Stomach (tissue), 19 donors: ENCODE results near the gene CHGA. TPM values are rescaled to one million over a fixed set of nuclear protein-coding genes. Genes with fewer than 3 reads are reported as not detected.

Source experiments
- DNase-seq, 2 donors: peaks; one replicate each; pipeline versions ENCODE4 v3.0.0 to v3.0.0-alpha.2; 2013 to 2019
- H3K27ac ChIP-seq, 5 donors: fragments of 200-600 bp in 4 of 5; sonication (generic) in 4 of 5; one replicate each; pipeline ENCODE4 v1.5.1; 2013 to 2019; ENCODE audit warnings: mild to moderate bottlenecking in 1 of 5, moderate library complexity in 1 of 5
- H3K27me3 ChIP-seq, 3 donors: fragments of 200-600 bp; sonication (generic); one replicate each; pipeline ENCODE4 v1.5.1; 2017 to 2019; ENCODE audit warnings: mixed run types in 1 of 3
- H3K36me3 ChIP-seq, 4 donors: fragments of 200-600 bp; sonication (generic); 1 replicate in 3 of 4; 2 replicates in 1 of 4; pipeline ENCODE4 v1.5.1; 2016 to 2019
- H3K4me1 ChIP-seq, 4 donors: fragments of 200-600 bp; sonication (generic); one replicate each; pipeline ENCODE4 v1.5.1; 2016 to 2019
- H3K4me3 ChIP-seq, 4 donors: fragments of 200-600 bp; sonication (generic) in 3 of 4; one replicate each; pipeline ENCODE4 v1.5.1; 2016 to 2019; ENCODE audit warnings: mild to moderate bottlenecking in 1 of 4
- H3K9me3 ChIP-seq, 4 donors: fragments of 200-600 bp; sonication (generic); one replicate each; pipeline ENCODE4 v1.5.1; 2016 to 2019
- CTCF ChIP-seq, 7 experiments: fragments of 450-650 bp in 4 of 7; fragments of 200-600 bp in 3 of 7; sonication (generic) in 3 of 7; IDR thresholded peaks; one replicate each; pipeline ENCODE4 v1.5.1; 2016 to 2019; ENCODE audit warnings: antibody characterized with exemption in 7 of 7, control low read depth in 2 of 7, mild to moderate bottlenecking in 1 of 7
- EP300 ChIP-seq: sonication (generic); formaldehyde crosslinking; IDR thresholded peaks from one replicate; pipeline ENCODE4 v1.6.1; 2017; ENCODE audit warnings: antibody characterized with exemption
- POLR2A ChIP-seq, 4 donors: fragments of 450-650 bp; IDR thresholded peaks; one replicate each; pipeline ENCODE4 v1.6.1; 2016; ENCODE audit warnings: antibody characterized with exemption in 4 of 4, control low read depth in 2 of 4, mild to moderate bottlenecking in 1 of 4, moderate library complexity in 1 of 4
- POLR2AphosphoS5 ChIP-seq, 3 donors: sonication (generic); formaldehyde crosslinking; IDR thresholded peaks; one replicate each; pipeline ENCODE4 v1.6.1; 2016; ENCODE audit warnings: antibody characterized with exemption in 3 of 3
- WGBS, 5 donors: extraction: QIAGEN DNeasy Blood & Tissue Kit in 3 of 5; methylation state at CpG; one replicate each; pipeline versions ENCODE4 v1.1.5 to v1.1.7; 2013 to 2018; 5-methylcytosine and 5-hydroxymethylcytosine counted together
- intact Hi-C: fragments of 100-400 bp; cut with DNase I; formaldehyde crosslinking; loops from one replicate; pipeline ENCODE4 v1.15.1; 2023; ENCODE audit warnings: low total_unique reads
- long read RNA-seq, 10 donors: transcript quantifications; one replicate each; lab custom pipeline, GENCODE V29; 2026
- polyA plus RNA-seq, 3 donors: library from polyadenylated mRNA; stranded (reverse); fragments of 200-250 nt; gene quantifications; one replicate each; pipeline ENCODE4 v1.2.3, GENCODE V29; 2013
- total RNA-seq, 5 donors: library from RNA; depleted of rRNA; stranded (reverse); fragments of >200 nt; gene quantifications; one replicate each; pipeline versions ENCODE4 v1.1.0 to v1.2.3, GENCODE V29; 2014 to 2016
- donor health status: healthy with polysubstance abuse.
- donor health status: Bipolar disorder and iron deficiency.
- donor health status: healthy.

CHGA gene
- 100 to 1,000 TPM in 3 of 5 donors, 10 to 100 TPM in 1, 1 to 10 TPM in 1; 2.3 to 455 (median 211) TPM for total RNA-seq
- polyA plus RNA-seq: 100 to 1,000 TPM in 2 of 3 donors, 10 to 100 TPM in 1; 37.7 to 134 (median 130) TPM
- long read RNA-seq, donor 1, transcript CHGA-206 (2 exons, 912 nt): minor isoform, 5 of 45 reads
- long read RNA-seq, donor 1, transcript CHGA-201 (8 exons, 2,063 nt): major isoform, 12 of 45 reads
- long read RNA-seq, donor 1, partial matches to known transcripts: 28 of 45 reads
- long read RNA-seq, donor 1, other reads (novel, unspliced or antisense): 0 of 45 reads
- long read RNA-seq, donor 2, transcript CHGA-201 (8 exons, 2,063 nt): major isoform, 57 of 181 reads
- long read RNA-seq, donor 2, transcript CHGA-206 (2 exons, 912 nt): minor isoform, 7 of 181 reads
- long read RNA-seq, donor 2, partial matches to known transcripts: 114 of 181 reads
- long read RNA-seq, donor 2, other reads (novel, unspliced or antisense): 0 of 181 reads
- long read RNA-seq, donor 3, transcript CHGA-201 (8 exons, 2,063 nt): major isoform, 23 of 112 reads
- long read RNA-seq, donor 3, transcript CHGA-206 (2 exons, 912 nt): minor isoform, 6 of 112 reads
- long read RNA-seq, donor 3, partial matches to known transcripts: 83 of 112 reads
- long read RNA-seq, donor 3, other reads (novel, unspliced or antisense): 0 of 112 reads
- long read RNA-seq, donor 4: 0 reads
- long read RNA-seq, donor 5, transcript CHGA-201 (8 exons, 2,063 nt): major isoform, 29 of 130 reads
- long read RNA-seq, donor 5, transcript CHGA-206 (2 exons, 912 nt): minor isoform, 5 of 130 reads
- long read RNA-seq, donor 5, partial matches to known transcripts: 95 of 130 reads
- long read RNA-seq, donor 5, other reads (novel, unspliced or antisense): 0 of 130 reads
- long read RNA-seq, donor 6, transcript CHGA-201 (8 exons, 2,063 nt): major isoform, 61 of 226 reads
- long read RNA-seq, donor 6, transcript CHGA-206 (2 exons, 912 nt): minor isoform, 7 of 226 reads
- long read RNA-seq, donor 6, partial matches to known transcripts: 149 of 226 reads
- long read RNA-seq, donor 6, other reads (novel, unspliced or antisense): 5 of 226 reads
- long read RNA-seq, donor 7, partial matches to known transcripts: 28 of 33 reads
- long read RNA-seq, donor 7, other reads (novel, unspliced or antisense): 0 of 33 reads
- long read RNA-seq, donor 8, transcript CHGA-201 (8 exons, 2,063 nt): major isoform, 21 of 133 reads
- long read RNA-seq, donor 8, partial matches to known transcripts: 107 of 133 reads
- long read RNA-seq, donor 8, other reads (novel, unspliced or antisense): 0 of 133 reads
- long read RNA-seq, donor 9, transcript CHGA-201 (8 exons, 2,063 nt): major isoform, 9 of 131 reads
- long read RNA-seq, donor 9, partial matches to known transcripts: 118 of 131 reads
- long read RNA-seq, donor 9, other reads (novel, unspliced or antisense): 0 of 131 reads
- long read RNA-seq, donor 10, transcript CHGA-201 (8 exons, 2,063 nt): major isoform, 46 of 138 reads
- long read RNA-seq, donor 10, partial matches to known transcripts: 86 of 138 reads
- long read RNA-seq, donor 10, other reads (novel, unspliced or antisense): 0 of 138 reads

GRCh38 chr14:92922883-92923743 is at the start of gene CHGA:
TSS of gene CHGA (plus strand) at chr14:92923150. CDS start at chr14:92923360, 210 bp downstream.
- H3K4me3 ChIP-seq: peak within 1 kb of the TSS in 3 of 4 donors; percentile 7 to 19 (median 11)
- peak; percentile 44 to 89 for DNase-seq
- peak within 1 kb of the TSS in 1 of 5 donors; percentile 46 for H3K27ac ChIP-seq
- 6 to 12% (median 11%) methylated on average over 53 to 86 of the region's 86 CpGs for WGBS, 5 donors
- H3K9me3 ChIP-seq: no peaks in the 10 kb centered on the region
- H3K27me3 ChIP-seq: peaks cover 0 to 77% (median 30%) of the 10 kb centered on the region in 3 donors
- TF ChIP-seq POLR2A (IDR thresholded peaks at IDR 0.05): no peak
- no peak for TF ChIP-seq POLR2AphosphoS5 (IDR thresholded peaks at IDR 0.05)
- TF ChIP-seq EP300: no peak
- TF ChIP-seq CTCF (IDR thresholded peaks at IDR 0.05): no peak
- H3K36me3 ChIP-seq: no peaks in the 10 kb centered on the region
- intact Hi-C loops: no loop called here
- H3K4me1 ChIP-seq: peaks cover 0 to 11% (median 4%) of the 10 kb centered on the region in 4 donors

- DNase-seq: peak in 1 of 2 donors; percentile 20
- intact Hi-C loops: no loop called here
- Histone ChIP-seq H3K36me3 (no peaks in the 10 kb centered on the region), H3K27ac (no peak overlapping the region), H3K27me3 (peaks cover 0 to 20% (median 10%) of the 10 kb centered on the region in 3 donors), H3K4me1 (peaks cover 0 to 35% (median 4%) of the 10 kb centered on the region in 4 donors), H3K4me3 (no peak overlapping the region), H3K9me3 (no peaks in the 10 kb centered on the region)
- 34 to 45% (median 37%) methylated on average over 12 to 13 of the region's 13 CpGs for WGBS, 5 donors
- TF ChIP-seq POLR2A (IDR thresholded peaks at IDR 0.05) (no peak), CTCF (IDR thresholded peaks at IDR 0.05) (no peak), EP300 (no peak), POLR2AphosphoS5 (IDR thresholded peaks at IDR 0.05) (no peak)
These were observed 47.8 kb upstream of the CHGA start for GRCh38 chr14:92874962-92875661.

- WGBS, 5 donors: 24 to 36% (median 27%) methylated on average over 18 of the region's 18 CpGs
- Histone ChIP-seq H3K27ac (no peak overlapping the region), H3K27me3 (peaks cover 0 to 38% (median 14%) of the 10 kb centered on the region in 3 donors), H3K36me3 (no peaks in the 10 kb centered on the region), H3K9me3 (no peaks in the 10 kb centered on the region), H3K4me1 (peaks cover 0 to 35% (median 4%) of the 10 kb centered on the region in 4 donors), H3K4me3 (no peak overlapping the region)
- TF ChIP-seq POLR2AphosphoS5 (IDR thresholded peaks at IDR 0.05) (peak; percentile 46 to 78 (median 60)), POLR2A (IDR thresholded peaks at IDR 0.05) (no peak), EP300 (peak; percentile 56), CTCF (IDR thresholded peaks at IDR 0.05) (no peak)
- DNase-seq: peak in 1 of 2 donors; percentile 61
- intact Hi-C loops: no loop called here
These were observed 45.1 kb upstream of the CHGA start for GRCh38 chr14:92877757-92878431.
